HEK293 (cell line): ENCODE data around the gene CKS2.

Source experiments
- KLF9 ChIP-seq: fragments of 450-650 bp; formaldehyde crosslinking; IDR thresholded peaks from 2 replicates; pipeline ENCODE4 v1.5.1; 2016; ENCODE audit warnings: missing biosample characterization, missing genetic modification characterization, low read depth
- MZF1 ChIP-seq: fragments of 450-650 bp; formaldehyde crosslinking; IDR thresholded peaks from 2 replicates; pipeline ENCODE4 v1.5.1; 2017; ENCODE audit warnings: missing biosample characterization, missing genetic modification characterization, borderline replicate concordance
- OVOL3 ChIP-seq: fragments of 450-650 bp; formaldehyde crosslinking; IDR thresholded peaks from 2 replicates; pipeline ENCODE4 v1.5.1; 2016; ENCODE audit warnings: missing biosample characterization, missing genetic modification characterization
- SCRT1 ChIP-seq: fragments of 450-650 bp; formaldehyde crosslinking; IDR thresholded peaks from 2 replicates; pipeline ENCODE4 v1.5.1; 2016; ENCODE audit warnings: missing biosample characterization, missing genetic modification characterization, borderline replicate concordance
- SCRT2 ChIP-seq: fragments of 450-650 bp; formaldehyde crosslinking; IDR thresholded peaks from 2 replicates; pipeline ENCODE4 v1.5.1; 2016; ENCODE audit warnings: missing biosample characterization, missing genetic modification characterization
- SETDB1 ChIP-seq: IDR thresholded peaks from one replicate; pipeline ENCODE4 v1.6.1; 2017; ENCODE audit warnings: mild to moderate bottlenecking, low read length, moderate library complexity, mixed read lengths; ENCODE audit not compliant: insufficient read length
- SP7 ChIP-seq: fragments of 450-650 bp; formaldehyde crosslinking; IDR thresholded peaks from 2 replicates; pipeline ENCODE4 v1.5.1; 2016; ENCODE audit warnings: missing biosample characterization, missing genetic modification characterization
- ZBTB21 ChIP-seq: fragments of 450-650 bp; formaldehyde crosslinking; IDR thresholded peaks from 2 replicates; pipeline ENCODE4 v1.5.1; 2017; ENCODE audit warnings: missing biosample characterization, missing genetic modification characterization
- ZFP37 ChIP-seq: fragments of 450-650 bp; formaldehyde crosslinking; IDR thresholded peaks from 2 replicates; pipeline ENCODE4 v1.5.1; 2016; ENCODE audit warnings: missing biosample characterization, missing genetic modification characterization
- ZNF114 ChIP-seq: fragments of 450-650 bp; formaldehyde crosslinking; IDR thresholded peaks from 2 replicates; pipeline ENCODE4 v1.5.0; 2017; ENCODE audit warnings: missing biosample characterization, missing genetic modification characterization
- ZNF132 ChIP-seq: fragments of 450-650 bp; formaldehyde crosslinking; IDR thresholded peaks from 2 replicates; pipeline ENCODE4 v1.5.1; 2017; ENCODE audit warnings: missing biosample characterization, missing genetic modification characterization, borderline replicate concordance
- ZNF221 ChIP-seq: fragments of 450-650 bp; formaldehyde crosslinking; IDR thresholded peaks from 2 replicates; pipeline ENCODE4 v1.5.1; 2017; ENCODE audit warnings: missing biosample characterization, missing genetic modification characterization, borderline replicate concordance
- ZNF248 ChIP-seq: fragments of 450-650 bp; formaldehyde crosslinking; IDR thresholded peaks from 2 replicates; pipeline ENCODE4 v1.5.1; 2017; ENCODE audit warnings: missing biosample characterization, missing genetic modification characterization
- ZNF37A ChIP-seq: fragments of 450-650 bp; IDR thresholded peaks from 2 replicates; pipeline ENCODE4 v1.5.1; 2018; ENCODE audit warnings: missing biosample characterization, missing genetic modification characterization
- ZNF626 ChIP-seq: fragments of 450-650 bp; sonication (Bioruptor Pico); formaldehyde crosslinking; IDR thresholded peaks from 2 replicates; pipeline ENCODE4 v1.5.1; 2018; ENCODE audit warnings: missing biosample characterization, missing genetic modification characterization, inconsistent platforms
- TF ChIP-seq, protein P1 (sequence below): IDR thresholded peaks from 2 replicates; pipeline ENCODE4 v1.6.1; 2011; ENCODE audit warnings: mild to moderate bottlenecking, low read depth, low read length, borderline replicate concordance
- TF ChIP-seq, protein P2 (sequence below): fragments of 450-650 bp; formaldehyde crosslinking; conservative IDR thresholded peaks from 2 replicates; pipeline ENCODE4 v1.5.1; 2016; ENCODE audit warnings: low read depth, missing biosample characterization, missing genetic modification characterization
- TF ChIP-seq, protein P3 (sequence below): fragments of 450-650 bp; formaldehyde crosslinking; IDR thresholded peaks from 2 replicates; pipeline ENCODE4 v1.5.1; 2016; ENCODE audit warnings: missing biosample characterization, missing genetic modification characterization
- TF ChIP-seq, protein P4 (sequence below): fragments of 450-650 bp; formaldehyde crosslinking; IDR thresholded peaks from 2 replicates; pipeline ENCODE4 v1.5.0; 2017; ENCODE audit warnings: missing biosample characterization, missing genetic modification characterization, borderline replicate concordance
- TF ChIP-seq, protein P5 (sequence below): fragments of 450-650 bp; formaldehyde crosslinking; IDR thresholded peaks from 2 replicates; pipeline ENCODE4 v1.5.1; 2016; ENCODE audit warnings: missing biosample characterization, missing genetic modification characterization
- TF ChIP-seq, protein P6 (sequence below): fragments of 450-650 bp; formaldehyde crosslinking; IDR thresholded peaks from 2 replicates; pipeline ENCODE4 v1.5.1; 2016; ENCODE audit warnings: missing biosample characterization, missing genetic modification characterization
- TF ChIP-seq, protein P7 (sequence below): fragments of 450-650 bp; formaldehyde crosslinking; IDR thresholded peaks from 2 replicates; pipeline ENCODE4 v1.5.1; 2016; ENCODE audit warnings: missing biosample characterization, missing genetic modification characterization, borderline replicate concordance

The CKS2 gene

DNA sequence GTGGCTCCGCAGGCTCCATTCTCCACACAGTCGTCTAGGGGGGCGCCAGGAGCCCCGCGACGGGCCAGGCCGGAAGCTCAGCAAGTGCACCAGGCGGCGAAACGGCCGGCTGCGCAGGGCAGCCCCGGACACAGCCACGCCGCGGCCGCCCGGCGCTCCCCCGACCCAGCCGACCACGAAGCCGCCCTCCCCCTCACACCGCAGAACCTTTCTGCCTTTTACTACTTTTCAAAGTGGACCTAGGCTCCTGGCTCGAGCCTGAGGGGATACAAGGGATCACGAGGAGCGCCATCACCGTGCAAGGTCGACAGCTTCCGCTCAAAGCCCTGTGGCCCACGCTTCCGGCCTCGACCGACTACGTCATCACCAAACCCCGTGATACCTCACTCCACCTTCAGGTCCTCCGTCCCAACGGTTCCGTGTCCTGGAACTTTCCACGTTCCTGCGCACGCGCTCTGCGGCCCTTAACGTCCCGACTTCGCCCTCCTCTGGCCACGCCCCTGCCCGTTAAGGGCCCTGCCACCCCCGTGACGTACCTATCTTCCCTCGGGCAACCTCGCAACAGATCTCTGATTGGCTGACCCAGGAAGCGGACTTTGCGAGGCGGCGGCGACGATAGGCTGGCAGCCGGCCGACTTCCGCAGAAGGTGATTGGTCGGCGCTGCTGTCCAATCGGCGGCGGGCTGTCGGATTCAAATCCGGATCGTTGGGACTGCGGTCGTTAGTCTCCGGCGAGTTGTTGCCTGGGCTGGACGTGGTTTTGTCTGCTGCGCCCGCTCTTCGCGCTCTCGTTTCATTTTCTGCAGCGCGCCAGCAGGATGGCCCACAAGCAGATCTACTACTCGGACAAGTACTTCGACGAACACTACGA is at the start of gene CKS2 (continued):
- TF ChIP-seq, protein P1, sequence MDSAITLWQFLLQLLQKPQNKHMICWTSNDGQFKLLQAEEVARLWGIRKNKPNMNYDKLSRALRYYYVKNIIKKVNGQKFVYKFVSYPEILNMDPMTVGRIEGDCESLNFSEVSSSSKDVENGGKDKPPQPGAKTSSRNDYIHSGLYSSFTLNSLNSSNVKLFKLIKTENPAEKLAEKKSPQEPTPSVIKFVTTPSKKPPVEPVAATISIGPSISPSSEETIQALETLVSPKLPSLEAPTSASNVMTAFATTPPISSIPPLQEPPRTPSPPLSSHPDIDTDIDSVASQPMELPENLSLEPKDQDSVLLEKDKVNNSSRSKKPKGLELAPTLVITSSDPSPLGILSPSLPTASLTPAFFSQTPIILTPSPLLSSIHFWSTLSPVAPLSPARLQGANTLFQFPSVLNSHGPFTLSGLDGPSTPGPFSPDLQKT: no peak; the same call in 1 of the 2 replicates
- no peak for TF ChIP-seq SCRT1 (tag by site-specific recombination)
- TF ChIP-seq, protein P2, sequence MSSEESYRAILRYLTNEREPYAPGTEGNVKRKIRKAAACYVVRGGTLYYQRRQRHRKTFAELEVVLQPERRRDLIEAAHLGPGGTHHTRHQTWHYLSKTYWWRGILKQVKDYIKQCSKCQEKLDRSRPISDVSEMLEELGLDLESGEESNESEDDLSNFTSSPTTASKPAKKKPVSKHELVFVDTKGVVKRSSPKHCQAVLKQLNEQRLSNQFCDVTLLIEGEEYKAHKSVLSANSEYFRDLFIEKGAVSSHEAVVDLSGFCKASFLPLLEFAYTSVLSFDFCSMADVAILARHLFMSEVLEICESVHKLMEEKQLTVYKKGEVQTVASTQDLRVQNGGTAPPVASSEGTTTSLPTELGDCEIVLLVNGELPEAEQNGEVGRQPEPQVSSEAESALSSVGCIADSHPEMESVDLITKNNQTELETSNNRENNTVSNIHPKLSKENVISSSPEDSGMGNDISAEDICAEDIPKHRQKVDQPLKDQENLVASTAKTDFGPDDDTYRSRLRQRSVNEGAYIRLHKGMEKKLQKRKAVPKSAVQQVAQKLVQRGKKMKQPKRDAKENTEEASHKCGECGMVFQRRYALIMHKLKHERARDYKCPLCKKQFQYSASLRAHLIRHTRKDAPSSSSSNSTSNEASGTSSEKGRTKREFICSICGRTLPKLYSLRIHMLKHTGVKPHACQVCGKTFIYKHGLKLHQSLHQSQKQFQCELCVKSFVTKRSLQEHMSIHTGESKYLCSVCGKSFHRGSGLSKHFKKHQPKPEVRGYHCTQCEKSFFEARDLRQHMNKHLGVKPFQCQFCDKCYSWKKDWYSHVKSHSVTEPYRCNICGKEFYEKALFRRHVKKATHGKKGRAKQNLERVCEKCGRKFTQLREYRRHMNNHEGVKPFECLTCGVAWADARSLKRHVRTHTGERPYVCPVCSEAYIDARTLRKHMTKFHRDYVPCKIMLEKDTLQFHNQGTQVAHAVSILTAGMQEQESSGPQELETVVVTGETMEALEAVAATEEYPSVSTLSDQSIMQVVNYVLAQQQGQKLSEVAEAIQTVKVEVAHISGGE (tag by site-specific recombination): peak; percentile 93
- no peak for TF ChIP-seq OVOL3
- peak; percentile 32; the same call in 1 of the 2 replicates for TF ChIP-seq SP7 (tag by site-specific recombination)
- TF ChIP-seq, protein P3, sequence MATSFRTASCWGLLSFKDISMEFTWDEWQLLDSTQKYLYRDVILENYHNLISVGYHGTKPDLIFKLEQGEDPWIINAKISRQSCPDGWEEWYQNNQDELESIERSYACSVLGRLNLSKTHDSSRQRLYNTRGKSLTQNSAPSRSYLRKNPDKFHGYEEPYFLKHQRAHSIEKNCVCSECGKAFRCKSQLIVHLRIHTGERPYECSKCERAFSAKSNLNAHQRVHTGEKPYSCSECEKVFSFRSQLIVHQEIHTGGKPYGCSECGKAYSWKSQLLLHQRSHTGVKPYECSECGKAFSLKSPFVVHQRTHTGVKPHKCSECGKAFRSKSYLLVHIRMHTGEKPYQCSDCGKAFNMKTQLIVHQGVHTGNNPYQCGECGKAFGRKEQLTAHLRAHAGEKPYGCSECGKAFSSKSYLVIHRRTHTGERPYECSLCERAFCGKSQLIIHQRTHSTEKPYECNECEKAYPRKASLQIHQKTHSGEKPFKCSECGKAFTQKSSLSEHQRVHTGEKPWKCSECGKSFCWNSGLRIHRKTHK (tag by site-specific recombination): no peak
- TF ChIP-seq ZNF132 (tag by site-specific recombination): no peak
- no peak for TF ChIP-seq ZNF114 (tag by site-specific recombination)
- TF ChIP-seq ZNF37A (tag by site-specific recombination): no peak
- TF ChIP-seq ZNF626: no peak
- TF ChIP-seq, protein P4, sequence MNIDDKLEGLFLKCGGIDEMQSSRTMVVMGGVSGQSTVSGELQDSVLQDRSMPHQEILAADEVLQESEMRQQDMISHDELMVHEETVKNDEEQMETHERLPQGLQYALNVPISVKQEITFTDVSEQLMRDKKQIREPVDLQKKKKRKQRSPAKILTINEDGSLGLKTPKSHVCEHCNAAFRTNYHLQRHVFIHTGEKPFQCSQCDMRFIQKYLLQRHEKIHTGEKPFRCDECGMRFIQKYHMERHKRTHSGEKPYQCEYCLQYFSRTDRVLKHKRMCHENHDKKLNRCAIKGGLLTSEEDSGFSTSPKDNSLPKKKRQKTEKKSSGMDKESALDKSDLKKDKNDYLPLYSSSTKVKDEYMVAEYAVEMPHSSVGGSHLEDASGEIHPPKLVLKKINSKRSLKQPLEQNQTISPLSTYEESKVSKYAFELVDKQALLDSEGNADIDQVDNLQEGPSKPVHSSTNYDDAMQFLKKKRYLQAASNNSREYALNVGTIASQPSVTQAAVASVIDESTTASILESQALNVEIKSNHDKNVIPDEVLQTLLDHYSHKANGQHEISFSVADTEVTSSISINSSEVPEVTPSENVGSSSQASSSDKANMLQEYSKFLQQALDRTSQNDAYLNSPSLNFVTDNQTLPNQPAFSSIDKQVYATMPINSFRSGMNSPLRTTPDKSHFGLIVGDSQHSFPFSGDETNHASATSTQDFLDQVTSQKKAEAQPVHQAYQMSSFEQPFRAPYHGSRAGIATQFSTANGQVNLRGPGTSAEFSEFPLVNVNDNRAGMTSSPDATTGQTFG (tag by site-specific recombination): no peak
- TF ChIP-seq ZBTB21: peak; percentile 98
- TF ChIP-seq SETDB1: no peak
- no peak for TF ChIP-seq ZFP37 (tag by site-specific recombination)
- TF ChIP-seq MZF1: no peak
- TF ChIP-seq, protein P5, sequence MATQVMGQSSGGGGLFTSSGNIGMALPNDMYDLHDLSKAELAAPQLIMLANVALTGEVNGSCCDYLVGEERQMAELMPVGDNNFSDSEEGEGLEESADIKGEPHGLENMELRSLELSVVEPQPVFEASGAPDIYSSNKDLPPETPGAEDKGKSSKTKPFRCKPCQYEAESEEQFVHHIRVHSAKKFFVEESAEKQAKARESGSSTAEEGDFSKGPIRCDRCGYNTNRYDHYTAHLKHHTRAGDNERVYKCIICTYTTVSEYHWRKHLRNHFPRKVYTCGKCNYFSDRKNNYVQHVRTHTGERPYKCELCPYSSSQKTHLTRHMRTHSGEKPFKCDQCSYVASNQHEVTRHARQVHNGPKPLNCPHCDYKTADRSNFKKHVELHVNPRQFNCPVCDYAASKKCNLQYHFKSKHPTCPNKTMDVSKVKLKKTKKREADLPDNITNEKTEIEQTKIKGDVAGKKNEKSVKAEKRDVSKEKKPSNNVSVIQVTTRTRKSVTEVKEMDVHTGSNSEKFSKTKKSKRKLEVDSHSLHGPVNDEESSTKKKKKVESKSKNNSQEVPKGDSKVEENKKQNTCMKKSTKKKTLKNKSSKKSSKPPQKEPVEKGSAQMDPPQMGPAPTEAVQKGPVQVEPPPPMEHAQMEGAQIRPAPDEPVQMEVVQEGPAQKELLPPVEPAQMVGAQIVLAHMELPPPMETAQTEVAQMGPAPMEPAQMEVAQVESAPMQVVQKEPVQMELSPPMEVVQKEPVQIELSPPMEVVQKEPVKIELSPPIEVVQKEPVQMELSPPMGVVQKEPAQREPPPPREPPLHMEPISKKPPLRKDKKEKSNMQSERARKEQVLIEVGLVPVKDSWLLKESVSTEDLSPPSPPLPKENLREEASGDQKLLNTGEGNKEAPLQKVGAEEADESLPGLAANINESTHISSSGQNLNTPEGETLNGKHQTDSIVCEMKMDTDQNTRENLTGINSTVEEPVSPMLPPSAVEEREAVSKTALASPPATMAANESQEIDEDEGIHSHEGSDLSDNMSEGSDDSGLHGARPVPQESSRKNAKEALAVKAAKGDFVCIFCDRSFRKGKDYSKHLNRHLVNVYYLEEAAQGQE: no peak
- TF ChIP-seq, protein P6, sequence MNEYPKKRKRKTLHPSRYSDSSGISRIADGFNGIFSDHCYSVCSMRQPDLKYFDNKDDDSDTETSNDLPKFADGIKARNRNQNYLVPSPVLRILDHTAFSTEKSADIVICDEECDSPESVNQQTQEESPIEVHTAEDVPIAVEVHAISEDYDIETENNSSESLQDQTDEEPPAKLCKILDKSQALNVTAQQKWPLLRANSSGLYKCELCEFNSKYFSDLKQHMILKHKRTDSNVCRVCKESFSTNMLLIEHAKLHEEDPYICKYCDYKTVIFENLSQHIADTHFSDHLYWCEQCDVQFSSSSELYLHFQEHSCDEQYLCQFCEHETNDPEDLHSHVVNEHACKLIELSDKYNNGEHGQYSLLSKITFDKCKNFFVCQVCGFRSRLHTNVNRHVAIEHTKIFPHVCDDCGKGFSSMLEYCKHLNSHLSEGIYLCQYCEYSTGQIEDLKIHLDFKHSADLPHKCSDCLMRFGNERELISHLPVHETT (tag by site-specific recombination): no peak
- TF ChIP-seq KLF9 (tag by site-specific recombination): peak; percentile 78
- TF ChIP-seq, protein P7, sequence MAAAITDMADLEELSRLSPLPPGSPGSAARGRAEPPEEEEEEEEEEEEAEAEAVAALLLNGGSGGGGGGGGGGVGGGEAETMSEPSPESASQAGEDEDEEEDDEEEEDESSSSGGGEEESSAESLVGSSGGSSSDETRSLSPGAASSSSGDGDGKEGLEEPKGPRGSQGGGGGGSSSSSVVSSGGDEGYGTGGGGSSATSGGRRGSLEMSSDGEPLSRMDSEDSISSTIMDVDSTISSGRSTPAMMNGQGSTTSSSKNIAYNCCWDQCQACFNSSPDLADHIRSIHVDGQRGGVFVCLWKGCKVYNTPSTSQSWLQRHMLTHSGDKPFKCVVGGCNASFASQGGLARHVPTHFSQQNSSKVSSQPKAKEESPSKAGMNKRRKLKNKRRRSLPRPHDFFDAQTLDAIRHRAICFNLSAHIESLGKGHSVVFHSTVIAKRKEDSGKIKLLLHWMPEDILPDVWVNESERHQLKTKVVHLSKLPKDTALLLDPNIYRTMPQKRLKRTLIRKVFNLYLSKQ (tag by site-specific recombination): no peak
- TF ChIP-seq SCRT2: no peak
- no peak for TF ChIP-seq ZNF221
- TF ChIP-seq ZNF248 (tag by site-specific recombination): no peak
